Activated T-helper 1 cell treated with anti-CD3 and anti-CD28 coated beads, Interleukin-12 subunit alpha, Interleukin-12 subunit beta, Interleukin-2, Interleukin-4 antibody, amounts not matched to agents 30 ng/mL and 10 ng/mL and 1 ng/mL, durations not matched to agents 14 hours and 24 hours and 36 hours (primary cell): ENCODE results near the gene LRIG1. TPM values are rescaled to one million over a fixed set of nuclear protein-coding genes. Genes with fewer than 3 reads are reported as not detected.

Source experiments
- DNase-seq: peaks from one replicate; pipeline ENCODE4 v3.0.0; 2021; ENCODE audit warnings: low spot score
- H3K27ac Mint-ChIP-seq: one replicate; pipeline ENCODE4 v1.8.0; 2021; ENCODE audit warnings: mild to moderate bottlenecking, mixed read lengths
- H3K27me3 Mint-ChIP-seq: one replicate; pipeline ENCODE4 v1.8.0; 2022; ENCODE audit warnings: mild to moderate bottlenecking, moderate library complexity, mixed read lengths; ENCODE audit not compliant: insufficient read depth
- H3K36me3 Mint-ChIP-seq: one replicate; pipeline ENCODE4 v1.8.0; 2021; ENCODE audit warnings: low read depth, mixed read lengths
- H3K4me1 Mint-ChIP-seq: one replicate; pipeline ENCODE4 v1.8.0; 2021; ENCODE audit warnings: low read depth, mixed read lengths
- H3K4me3 Mint-ChIP-seq: one replicate; pipeline ENCODE4 v1.8.0; 2021; ENCODE audit warnings: mild to moderate bottlenecking, moderate library complexity, mixed read lengths
- H3K9me3 Mint-ChIP-seq: one replicate; pipeline ENCODE4 v1.8.0; 2021; ENCODE audit warnings: mixed read lengths
- intact Hi-C: fragments of 100-400 bp; cut with micrococcal nuclease; formaldehyde crosslinking; loops from one replicate; pipeline ENCODE4 v1.15.1; 2024
- total RNA-seq: library from RNA; stranded (reverse); gene quantifications from 2 replicates; pipeline ENCODE4 v1.2.3, GENCODE V29; 2022

The LRIG1 gene
- total RNA-seq, 1 donor from 2014 or later, result 57.4 TPM

DNA sequence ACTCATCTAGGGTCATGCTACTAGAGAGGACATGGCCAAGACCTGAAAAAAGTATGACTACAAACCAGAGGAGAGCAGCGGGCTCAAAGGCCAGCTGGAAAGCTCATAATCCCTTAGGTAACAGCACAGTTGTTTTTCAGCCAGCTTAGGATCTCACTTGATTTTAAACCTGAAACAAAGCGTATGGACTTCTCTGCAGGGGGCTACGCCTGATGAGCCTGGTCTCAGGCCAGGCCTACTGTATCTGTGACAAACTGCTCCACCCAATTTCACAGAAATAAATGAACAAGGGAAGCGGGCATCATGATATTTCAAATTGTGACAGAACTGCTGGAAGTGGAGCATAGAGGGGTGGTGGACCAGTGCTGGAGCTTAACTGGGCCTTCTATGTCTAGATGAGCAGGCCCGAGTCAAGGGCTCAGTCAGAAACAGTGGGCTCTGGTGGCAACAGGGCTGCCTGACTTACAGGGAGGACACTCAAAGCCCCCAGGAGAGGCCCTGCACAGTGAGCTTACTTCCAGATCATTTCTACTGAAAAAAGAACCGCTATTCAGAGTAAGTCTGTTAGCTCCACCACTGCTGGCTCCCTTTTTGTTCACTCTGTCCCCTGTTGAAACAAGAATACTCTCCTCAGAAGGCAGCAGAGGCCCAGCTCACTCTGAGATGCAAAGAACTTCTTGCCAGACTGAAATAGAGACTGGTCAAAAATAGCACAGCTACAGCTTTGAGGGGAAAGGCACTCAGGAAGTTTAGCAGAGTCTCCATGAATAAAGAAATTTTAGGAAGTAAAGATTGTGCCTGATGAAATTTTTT lies 47.0 kb downstream of the LRIG1 start:
- Mint-ChIP-seq H3K36me3 (peaks cover 31% of the 10 kb centered on the region), H3K27me3 (no peaks in the 10 kb centered on the region), H3K27ac (no peak overlapping the region), H3K4me3 (no peak overlapping the region), H3K4me1 (peaks cover 34% of the 10 kb centered on the region), H3K9me3 (no peaks in the 10 kb centered on the region)
- no peak for DNase-seq
- intact Hi-C loops, result no loop called here

DNA sequence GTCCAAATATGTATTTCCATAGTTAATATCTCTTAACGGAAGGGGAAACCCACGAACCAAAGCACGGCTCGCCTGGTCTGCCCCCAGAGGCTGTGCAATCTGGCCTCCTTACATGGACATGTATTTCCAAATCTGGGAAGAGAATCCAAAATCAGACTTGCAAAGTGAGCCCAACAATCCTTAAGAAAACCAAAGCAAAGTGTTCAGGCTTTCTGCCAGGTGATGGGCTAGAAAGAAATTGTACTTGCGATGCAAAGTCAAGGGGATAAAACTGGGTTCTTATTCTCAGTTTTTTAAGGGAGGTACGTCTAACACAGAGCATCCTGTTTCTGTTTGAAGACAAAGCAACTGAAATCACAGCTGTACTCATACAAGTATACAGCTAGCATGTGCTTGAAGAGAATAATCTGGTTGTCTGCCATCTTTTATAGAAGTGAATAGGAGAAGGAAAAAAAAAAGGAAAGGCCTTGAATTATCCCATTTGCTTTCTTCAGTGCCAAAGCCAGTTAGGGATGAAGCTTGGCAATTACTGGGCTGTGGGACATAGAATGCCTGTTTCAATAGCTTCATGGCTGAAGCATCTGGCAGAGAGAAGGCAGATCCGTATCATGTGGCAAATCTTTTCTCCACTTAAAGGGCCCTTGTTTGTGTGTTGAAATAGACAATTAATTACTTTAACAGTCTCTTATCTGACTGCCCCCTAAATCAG lies 48.4 kb downstream of the LRIG1 start:
- Mint-ChIP-seq H3K9me3 (no peaks in the 10 kb centered on the region), H3K36me3 (peaks cover 33% of the 10 kb centered on the region), H3K27ac (no peak overlapping the region), H3K4me1 (peaks cover 31% of the 10 kb centered on the region), H3K4me3 (no peak overlapping the region), H3K27me3 (no peaks in the 10 kb centered on the region)
- intact Hi-C loops, result no loop called here
- no peak for DNase-seq

DNA sequence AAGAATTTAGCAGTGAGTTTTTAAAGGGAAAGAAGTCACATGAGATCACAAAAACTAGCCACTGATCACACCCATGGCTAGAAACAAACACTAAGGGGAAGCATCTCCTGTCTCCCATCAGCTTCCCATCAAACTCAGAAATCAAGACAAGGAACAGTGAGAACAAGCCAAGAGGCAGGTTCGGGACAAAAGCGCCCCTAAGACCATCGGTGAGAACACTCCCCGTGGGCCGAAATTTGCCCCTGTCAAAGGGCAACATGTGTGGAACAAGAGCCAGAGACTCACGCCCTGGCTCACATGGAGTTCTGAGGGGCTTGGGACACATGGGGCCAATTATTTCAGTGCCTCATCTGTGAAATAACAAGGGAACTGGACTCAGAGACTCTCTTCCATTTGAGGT lies 49.1 kb downstream of the LRIG1 start:
- intact Hi-C loops, result no loop called here
- Mint-ChIP-seq H3K36me3 (peaks cover 30% of the 10 kb centered on the region), H3K27me3 (no peaks in the 10 kb centered on the region), H3K4me3 (no peak overlapping the region), H3K27ac (no peak overlapping the region), H3K9me3 (no peaks in the 10 kb centered on the region), H3K4me1 (peaks cover 26% of the 10 kb centered on the region)
- DNase-seq, result no peak

DNA sequence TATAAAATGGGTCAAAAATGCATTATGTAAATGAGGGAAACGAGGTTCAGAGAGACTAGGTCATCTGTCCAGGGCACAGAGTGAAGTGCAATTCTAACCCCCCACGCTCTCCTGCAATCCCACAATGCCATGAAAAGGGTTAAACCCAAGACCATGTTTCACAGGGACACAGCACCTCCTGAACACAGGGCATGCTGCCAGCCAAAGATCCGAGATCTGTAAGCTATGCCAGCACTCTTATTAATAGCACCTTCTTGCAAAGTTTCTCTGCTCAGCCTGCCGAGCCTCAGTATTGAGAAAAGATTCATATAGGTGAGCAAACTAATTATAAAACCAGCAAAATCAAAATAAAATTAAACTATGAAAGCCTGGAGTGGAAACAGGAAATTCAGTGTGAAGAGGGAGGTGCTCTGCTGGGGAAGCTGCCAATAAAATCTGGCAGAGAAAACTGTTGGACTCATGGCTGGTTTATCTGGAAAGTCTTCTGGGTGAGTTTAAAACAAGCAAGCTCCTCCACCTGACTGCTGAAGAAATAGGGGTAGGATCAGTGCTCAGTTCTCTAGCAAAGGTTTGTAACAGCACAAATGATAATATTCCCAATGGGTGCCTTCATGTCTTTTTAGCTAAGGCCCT lies 50.3 kb downstream of the LRIG1 start:
- Mint-ChIP-seq H3K27ac (peak overlapping the region; percentile 57), H3K36me3 (peaks cover 31% of the 10 kb centered on the region), H3K4me1 (peaks cover 26% of the 10 kb centered on the region), H3K9me3 (no peaks in the 10 kb centered on the region), H3K4me3 (no peak overlapping the region), H3K27me3 (no peaks in the 10 kb centered on the region)
- DNase-seq, result no peak
- intact Hi-C loops, result no loop called here

DNA sequence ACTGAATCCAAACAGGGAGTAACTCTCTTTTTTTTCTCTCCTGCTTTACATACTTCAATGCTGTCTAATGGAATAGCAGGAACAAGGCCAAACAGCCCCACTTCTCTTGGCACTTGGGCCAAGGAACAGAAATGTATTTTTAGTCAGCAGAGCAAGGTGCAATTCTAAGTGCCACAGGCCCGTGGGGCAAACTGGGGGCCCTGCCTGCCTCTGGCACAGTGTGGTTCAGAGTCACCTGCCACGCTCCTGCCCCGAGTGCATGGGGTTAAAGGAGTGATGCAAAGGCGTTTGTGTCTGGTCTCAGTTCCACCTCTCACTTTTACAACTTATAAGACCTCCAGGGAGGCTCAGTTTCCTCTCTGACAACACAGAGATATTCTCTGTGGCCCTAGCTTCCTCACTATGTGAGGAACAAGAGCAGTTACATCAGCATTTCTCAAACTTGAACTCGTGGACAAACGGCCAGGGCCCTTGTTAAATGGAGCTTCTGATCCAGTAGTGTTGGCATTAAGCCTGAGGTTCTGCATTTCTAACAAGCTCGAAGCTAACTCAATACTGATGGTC lies 51.3 kb downstream of the LRIG1 start:
- Mint-ChIP-seq H3K4me3 (no peak overlapping the region), H3K27me3 (no peaks in the 10 kb centered on the region), H3K9me3 (no peaks in the 10 kb centered on the region), H3K4me1 (peaks cover 26% of the 10 kb centered on the region), H3K27ac (no peak overlapping the region), H3K36me3 (peaks cover 33% of the 10 kb centered on the region)
- no peak for DNase-seq
- intact Hi-C loops, result loop anchor here (2.0 kb wide), 1 partner anchor 13 kb away; no protein-coding TSS in a partner anchor

DNA sequence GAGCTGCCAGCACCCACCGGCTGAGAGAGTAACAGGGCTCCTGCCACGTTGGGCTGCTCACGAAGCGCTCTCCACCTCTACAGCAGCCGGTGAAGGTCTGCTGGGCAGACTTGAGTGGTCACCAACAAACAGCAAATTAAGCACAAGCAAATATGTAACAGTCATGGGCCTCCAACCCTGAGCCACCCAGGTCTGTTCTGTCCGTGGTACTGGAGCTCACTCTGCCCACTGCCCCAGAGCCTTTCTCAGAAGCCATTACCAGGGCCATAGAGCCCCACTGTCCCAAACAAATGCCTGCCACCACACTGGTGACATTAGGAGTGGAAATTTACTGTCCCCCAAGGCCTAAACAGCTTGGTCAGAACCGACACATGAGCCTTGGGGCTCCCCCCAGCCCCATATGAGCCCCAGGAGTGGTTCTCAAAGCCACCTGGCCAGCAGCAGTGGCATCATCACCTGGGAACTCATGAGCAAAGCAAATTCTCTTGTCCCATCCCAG lies 56.6 kb downstream of the LRIG1 start:
- H3K36me3 Mint-ChIP-seq, result peaks cover 31% of the 10 kb centered on the region
- intact Hi-C loops, result no loop called here
- H3K27ac Mint-ChIP-seq, result no peak overlapping the region
- DNase-seq, result no peak
- no peaks in the 10 kb centered on the region for H3K27me3 Mint-ChIP-seq
- no peaks in the 10 kb centered on the region for H3K9me3 Mint-ChIP-seq
- peaks cover 25% of the 10 kb centered on the region for H3K4me1 Mint-ChIP-seq
- H3K4me3 Mint-ChIP-seq, result no peak overlapping the region

DNA sequence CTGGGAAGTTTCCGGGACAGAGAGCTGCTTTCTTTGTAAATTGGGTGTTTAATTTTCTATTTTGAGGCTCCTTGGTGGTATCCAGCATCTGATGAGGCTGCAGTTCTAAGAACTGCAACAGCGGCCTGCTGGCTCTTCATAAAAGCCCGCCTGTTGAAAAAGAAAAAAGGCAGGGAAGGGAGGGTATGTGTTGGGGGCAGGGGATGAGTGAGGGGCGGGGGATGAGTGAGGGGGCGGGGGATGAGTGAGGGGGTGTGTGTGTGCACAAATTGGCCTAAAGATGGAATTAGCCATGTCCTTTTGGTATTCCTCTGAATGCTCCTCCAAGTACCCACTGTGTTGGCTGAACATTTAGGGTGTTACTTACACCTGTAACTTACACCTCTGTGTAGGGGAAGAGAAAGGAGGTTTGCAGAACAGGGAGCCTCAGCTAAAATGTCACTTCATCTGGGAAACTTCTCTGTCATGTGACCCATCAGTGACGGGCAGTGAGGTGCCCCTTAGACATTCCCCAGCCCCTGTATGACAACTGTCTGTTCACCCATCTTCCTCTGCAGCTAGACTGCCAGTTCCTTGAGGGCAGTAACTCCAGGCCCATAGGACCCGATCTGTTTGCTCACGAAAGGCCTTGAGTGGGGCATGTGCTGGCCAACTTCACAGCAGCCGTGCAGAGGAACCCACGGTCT lies 57.6 kb downstream of the LRIG1 start:
- no peak overlapping the region for H3K4me3 Mint-ChIP-seq
- H3K36me3 Mint-ChIP-seq, result peaks cover 26% of the 10 kb centered on the region
- intact Hi-C loops, result no loop called here
- no peak for DNase-seq
- no peaks in the 10 kb centered on the region for H3K9me3 Mint-ChIP-seq
- no peaks in the 10 kb centered on the region for H3K27me3 Mint-ChIP-seq
- H3K27ac Mint-ChIP-seq, result no peak overlapping the region
- peaks cover 25% of the 10 kb centered on the region for H3K4me1 Mint-ChIP-seq

DNA sequence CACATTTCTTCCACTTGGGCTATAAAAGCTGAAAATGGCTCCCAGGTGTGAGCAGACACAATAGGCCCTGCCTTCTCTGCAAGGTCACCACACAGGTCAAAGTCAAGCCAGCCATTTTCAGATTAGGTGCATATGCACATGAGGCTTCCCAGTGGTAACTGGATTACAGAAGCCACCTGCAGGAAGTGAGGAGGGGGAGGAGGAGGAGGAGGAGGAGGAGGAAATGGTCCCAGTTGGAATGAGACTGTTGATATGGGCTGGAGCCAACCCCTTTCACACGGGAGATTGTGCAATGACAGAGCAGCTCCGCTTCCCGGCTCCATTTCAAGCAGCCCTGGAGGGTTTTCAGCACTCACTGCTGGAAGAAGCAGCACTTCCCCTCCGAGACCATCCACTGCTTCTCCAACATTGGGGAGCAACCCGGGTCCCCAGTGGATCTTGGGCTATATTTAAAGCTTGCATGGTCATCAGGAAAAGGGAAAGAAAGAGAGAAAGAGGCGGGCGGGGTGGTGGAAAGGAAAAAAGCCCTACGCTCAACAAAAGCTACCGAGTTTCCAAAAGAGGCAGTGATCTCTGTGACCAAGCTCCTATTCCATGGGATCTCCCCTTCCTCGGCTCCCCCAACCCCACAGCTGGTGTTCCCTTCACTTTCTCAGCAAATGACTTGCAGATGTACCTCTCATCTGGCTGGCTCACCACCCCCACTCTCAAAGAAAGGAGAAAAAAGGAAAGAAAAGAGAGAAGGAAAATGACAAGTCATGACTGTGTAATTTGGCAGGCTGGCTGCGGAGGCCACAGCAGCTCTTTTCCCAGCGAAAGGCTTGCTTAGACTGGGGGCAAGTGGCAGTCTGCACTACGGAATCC lies 58.3 kb downstream of the LRIG1 start:
- Mint-ChIP-seq H3K9me3 (no peaks in the 10 kb centered on the region), H3K4me1 (peaks cover 28% of the 10 kb centered on the region), H3K4me3 (no peak overlapping the region), H3K36me3 (peaks cover 28% of the 10 kb centered on the region), H3K27ac (peak overlapping the region; percentile 24), H3K27me3 (no peaks in the 10 kb centered on the region)
- intact Hi-C loops, result no loop called here
- no peak for DNase-seq

DNA sequence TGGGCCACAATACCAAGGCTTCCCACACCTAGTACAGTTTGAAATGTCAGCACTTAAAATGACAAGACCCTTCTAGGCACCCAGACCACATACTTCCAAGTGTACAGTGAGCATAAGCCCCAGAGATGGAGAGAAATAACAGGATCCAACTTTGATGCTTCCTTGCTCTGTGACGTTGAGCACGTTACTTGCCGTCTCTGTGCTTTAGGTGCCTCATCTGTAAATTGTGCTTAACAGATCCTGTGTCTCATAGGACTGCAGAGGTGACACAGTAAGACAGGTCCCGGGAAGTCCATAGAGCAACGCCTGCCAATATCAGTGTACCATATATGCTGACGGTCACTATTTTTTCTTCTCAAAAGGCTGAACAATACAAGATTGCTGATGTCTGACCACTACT lies 59.1 kb downstream of the LRIG1 start:
- no peak overlapping the region for H3K27ac Mint-ChIP-seq
- peaks cover 35% of the 10 kb centered on the region for H3K36me3 Mint-ChIP-seq
- H3K27me3 Mint-ChIP-seq, result no peaks in the 10 kb centered on the region
- no peak for DNase-seq
- H3K4me1 Mint-ChIP-seq, result peaks cover 35% of the 10 kb centered on the region
- H3K9me3 Mint-ChIP-seq, result no peaks in the 10 kb centered on the region
- intact Hi-C loops, result no loop called here
- H3K4me3 Mint-ChIP-seq, result no peak overlapping the region

DNA sequence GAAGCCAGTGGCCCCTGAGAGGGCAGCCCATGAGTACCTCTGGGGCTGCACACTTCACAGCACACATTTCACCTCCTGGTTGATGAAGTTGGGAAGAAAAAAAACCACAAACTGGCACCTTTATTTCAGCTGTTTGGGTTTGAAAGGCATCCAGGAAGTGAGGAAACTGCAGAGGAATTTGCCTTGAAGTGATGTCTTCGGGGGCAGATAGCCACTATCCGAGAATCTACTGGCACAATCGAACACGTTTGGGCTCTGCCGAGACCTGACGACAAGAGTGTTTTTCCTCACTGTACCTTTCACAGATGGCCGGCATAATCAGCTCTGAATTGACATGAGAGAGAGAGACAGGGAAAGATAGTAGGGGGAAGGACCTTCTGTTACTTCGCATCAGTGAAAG lies 59.7 kb downstream of the LRIG1 start:
- Mint-ChIP-seq H3K36me3 (peaks cover 36% of the 10 kb centered on the region), H3K9me3 (no peaks in the 10 kb centered on the region), H3K4me1 (peaks cover 40% of the 10 kb centered on the region), H3K4me3 (no peak overlapping the region), H3K27me3 (no peaks in the 10 kb centered on the region), H3K27ac (no peak overlapping the region)
- intact Hi-C loops, result no loop called here
- no peak for DNase-seq

DNA sequence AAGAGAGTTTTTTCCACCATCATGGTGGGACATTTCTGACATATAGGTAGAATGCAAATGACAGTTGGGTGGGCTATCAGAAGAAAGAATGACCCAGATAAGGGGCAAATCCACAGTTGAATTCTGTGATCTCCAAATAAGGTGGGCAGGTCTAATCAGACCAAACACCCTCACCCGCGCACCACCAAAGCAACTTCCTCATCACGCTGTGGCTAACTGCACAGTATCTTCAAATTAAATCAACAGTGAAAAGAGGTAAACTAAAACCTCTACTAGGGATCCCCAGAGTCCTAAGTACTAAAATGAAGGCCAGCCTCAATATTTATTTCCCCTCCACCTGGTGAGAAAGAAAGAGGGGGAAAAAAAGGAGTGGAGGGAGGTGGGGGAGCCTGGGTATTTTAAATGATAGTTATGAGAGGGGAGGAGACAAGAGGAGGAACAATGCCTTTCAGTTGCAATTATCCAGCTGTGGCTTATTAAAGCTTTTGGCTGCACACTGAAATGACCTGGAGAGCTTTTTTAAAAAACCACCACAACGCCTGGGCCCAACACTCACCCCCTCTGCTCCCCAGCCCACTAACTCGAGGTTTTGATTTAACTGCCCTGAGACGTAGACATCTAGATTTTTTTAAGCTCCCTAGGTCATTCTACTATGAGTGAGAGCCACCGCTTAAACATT lies 61.0 kb downstream of the LRIG1 start:
- no peak overlapping the region for H3K4me3 Mint-ChIP-seq
- H3K36me3 Mint-ChIP-seq, result peaks cover 30% of the 10 kb centered on the region
- no peak overlapping the region for H3K27ac Mint-ChIP-seq
- intact Hi-C loops, result no loop called here
- H3K27me3 Mint-ChIP-seq, result no peaks in the 10 kb centered on the region
- peaks cover 40% of the 10 kb centered on the region for H3K4me1 Mint-ChIP-seq
- no peak for DNase-seq
- H3K9me3 Mint-ChIP-seq, result no peaks in the 10 kb centered on the region
